GM18867 (cell line): ENCODE data around the gene FURIN.
A peak's percentile ranks its signal among the peaks of the same experiment; 100 is the strongest.
"Not testable (repeated sequence)": the region's sequence is repeated elsewhere in the genome, so short reads cannot be mapped to it uniquely, and the experiment has no call there.

ENCODE experiments used
- ATAC-seq: cut with Tn5 transposase; IDR thresholded peaks from one replicate; pipeline ENCODE4 v1.9.1; 2021; ENCODE audit warnings: mild to moderate bottlenecking, moderate library complexity; ENCODE audit not compliant: unreplicated experiment

The FURIN gene

DNA sequence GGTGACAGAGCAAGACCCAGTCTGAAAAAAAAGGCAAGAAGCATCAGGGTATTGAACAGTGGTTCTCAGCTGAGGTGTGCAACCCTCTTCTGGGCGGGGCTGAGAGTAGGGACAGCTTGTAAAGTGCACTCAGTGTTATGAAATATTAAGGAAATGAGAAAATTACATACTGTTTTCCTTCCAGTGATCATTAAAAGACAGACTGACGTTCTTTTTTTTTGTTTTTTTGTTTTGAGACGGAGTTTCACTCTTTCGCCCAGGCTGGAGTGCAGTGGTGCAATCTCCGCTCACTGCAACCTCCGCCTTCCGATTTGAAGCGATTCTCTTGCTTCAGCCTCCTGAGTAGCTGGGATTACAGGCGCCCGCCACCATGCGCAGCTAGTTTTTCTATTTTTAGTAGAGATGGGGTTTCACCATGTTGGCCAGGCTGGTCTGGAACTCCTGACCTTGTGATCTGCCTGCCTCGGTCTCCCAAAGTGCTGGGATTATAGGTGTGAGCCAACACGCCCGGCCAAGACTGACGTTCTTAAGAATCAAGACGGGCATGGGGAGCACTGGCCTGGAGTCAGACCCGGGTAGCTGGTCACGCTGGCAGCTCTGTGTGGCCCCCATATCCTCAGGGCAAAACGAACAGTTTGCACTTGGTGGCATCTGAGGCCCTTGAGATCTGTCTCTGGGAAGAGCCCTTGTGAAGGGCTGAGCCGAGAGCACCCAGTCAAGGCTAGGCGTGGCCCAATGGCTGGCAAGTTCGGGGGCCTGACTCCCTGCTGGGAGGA is 46.1 kb downstream of the FURIN start:
- no peak for ATAC-seq

DNA sequence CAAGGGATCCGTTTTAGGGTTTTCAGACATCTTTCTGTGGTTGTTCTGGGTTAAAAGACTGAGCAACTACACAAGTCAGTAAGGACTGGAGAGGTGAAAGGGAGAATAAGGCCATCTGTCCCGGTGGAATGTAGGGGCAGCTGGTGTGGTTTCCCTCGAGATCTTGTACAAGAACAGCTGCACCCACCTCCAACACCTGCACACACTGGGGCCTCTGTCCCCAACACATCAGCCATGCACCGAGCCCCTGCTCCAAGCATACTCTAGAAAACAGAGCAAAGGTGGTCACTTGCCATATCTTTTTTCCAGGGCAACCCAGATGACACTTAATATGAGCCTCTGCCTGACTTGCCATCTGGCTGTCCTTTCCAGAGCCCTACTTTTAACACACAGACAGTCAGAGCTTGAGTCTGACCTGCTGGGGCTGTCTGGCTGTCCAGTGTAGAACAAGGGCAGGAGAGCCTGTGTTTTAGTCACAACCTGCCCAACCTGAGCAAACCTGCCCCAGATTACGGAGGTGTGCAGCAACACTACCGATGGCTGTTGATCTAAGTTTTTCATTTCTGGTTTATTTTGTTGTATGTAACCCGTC is 46.9 kb downstream of the FURIN start:
- no peak for ATAC-seq

DNA sequence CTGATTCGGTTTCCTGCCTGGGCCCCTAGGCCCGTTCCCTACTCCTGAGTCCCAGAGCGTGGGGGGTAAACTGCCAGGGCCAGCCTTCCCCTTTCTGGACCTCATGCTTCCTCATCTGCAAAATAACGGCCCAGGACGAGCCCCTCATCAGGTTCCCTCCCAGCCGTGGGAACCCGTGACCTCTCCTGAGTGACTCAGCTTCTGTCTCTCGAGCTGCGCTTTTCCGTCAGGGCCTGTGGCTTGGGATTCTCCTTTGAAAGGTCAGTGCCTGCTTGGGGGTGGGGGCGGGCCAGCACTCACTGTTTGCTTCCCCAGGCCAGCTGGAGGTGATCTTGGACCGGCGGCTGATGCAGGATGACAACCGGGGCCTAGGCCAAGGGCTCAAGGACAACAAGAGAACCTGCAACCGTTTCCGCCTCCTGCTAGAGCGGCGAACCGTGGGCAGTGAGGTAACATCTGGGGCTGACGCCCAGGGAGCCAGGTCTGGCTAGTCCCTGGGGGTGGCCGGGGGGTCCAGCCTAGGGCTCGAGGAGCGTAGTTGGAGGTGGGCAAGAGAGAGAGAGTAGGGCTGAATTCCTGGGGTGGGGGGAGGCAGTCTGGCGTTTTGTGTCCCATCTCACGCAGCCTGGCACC is 47.5 kb downstream of the FURIN start:
- ATAC-seq, result no peak

DNA sequence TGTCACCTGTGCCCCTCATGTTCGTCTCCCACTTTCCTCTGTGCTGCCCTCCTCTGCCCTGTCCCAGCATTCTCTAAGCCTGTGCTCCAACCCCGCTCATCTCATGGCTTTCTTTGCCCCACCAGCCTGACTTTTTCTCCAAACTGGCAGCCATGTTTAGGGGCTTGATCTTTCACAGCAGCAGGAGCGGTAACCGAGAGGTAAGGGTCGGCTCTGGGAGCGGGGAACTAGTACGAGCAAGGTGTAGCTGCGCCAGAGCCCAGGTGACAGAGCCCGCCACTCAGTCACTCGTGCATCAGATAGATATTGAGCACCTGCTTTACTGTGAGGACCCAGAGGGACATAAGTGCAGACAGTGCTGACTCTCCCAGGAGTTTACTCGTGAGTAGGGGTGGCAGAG is 48.1 kb downstream of the FURIN start:
- no peak for ATAC-seq

DNA sequence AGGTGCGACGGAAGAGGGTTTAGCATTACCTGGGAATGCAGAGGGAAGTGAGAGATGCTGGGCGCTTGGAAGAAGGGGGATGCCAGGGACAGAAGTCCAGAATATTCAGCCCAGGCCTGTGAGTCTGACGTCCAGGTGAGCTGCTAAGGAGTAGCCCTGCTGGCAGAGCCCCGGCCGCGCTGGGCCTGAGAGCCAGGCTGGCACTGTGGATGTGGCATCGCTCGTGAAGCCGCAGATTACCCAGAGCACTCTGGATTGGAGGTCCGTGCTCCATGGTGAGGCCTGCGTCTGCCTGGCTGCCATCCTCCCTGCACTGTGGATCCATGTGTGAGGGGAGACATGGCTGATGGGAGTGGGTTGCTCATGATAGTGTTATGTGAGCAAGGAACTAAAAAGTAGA is 49.2 kb downstream of the FURIN start:
- ATAC-seq, result no peak

DNA sequence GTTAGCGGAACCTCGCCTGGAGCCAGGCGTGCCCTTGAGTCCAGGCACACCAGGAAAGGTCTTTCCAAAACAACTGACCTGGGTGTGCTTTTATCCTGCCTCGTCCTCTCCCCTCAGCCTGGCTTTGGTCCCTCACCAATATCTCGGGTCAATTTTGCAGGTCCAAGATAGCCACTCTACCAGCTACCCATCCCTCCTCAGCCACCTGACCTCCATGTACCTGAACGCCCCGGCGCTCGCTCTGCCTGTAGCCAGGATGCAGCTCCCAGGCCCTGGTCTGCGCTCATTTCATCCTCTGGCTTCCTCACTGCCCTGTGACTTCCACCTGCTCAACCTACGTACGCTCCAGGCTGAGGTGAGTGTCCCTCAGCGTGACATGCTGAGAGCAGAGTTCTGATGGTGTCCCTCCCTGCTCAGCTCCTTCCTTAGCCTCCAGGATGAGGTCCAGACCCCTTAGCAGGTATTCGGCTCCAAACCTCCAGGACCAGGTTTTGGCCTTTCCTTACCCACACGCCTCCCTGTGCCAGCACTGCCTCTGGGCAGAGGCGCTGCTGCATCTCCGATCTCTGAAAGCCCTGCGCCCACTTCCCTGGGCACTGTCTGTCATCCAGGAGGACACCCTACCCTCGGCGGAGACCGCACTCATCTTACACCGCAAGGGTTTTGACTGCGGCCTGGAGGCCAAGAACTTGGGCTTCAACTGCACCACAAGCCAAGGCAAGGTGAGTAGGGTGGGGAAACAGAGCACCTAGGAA is 49.8 kb downstream of the FURIN start:
- no peak for ATAC-seq

DNA sequence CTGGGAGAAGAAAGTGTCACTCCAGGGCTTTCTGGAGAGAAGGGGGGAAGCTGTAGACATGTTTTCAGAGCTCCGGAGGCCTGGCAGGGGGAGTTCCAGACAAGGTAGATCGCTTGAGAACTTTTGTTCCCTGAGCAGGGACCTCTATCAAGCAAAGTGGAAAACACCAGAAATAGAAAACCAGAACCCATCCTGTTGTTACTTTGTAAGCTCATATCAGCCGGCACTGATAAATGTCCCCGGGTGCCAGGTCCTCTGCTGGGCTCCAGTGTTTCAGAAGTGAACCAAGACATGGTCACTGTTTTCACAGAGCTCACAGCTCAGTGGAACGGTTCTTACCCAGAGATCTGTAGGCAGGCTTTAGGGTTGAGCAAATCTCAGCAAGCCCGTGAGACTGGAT is 50.4 kb downstream of the FURIN start:
- ATAC-seq, result no peak

DNA sequence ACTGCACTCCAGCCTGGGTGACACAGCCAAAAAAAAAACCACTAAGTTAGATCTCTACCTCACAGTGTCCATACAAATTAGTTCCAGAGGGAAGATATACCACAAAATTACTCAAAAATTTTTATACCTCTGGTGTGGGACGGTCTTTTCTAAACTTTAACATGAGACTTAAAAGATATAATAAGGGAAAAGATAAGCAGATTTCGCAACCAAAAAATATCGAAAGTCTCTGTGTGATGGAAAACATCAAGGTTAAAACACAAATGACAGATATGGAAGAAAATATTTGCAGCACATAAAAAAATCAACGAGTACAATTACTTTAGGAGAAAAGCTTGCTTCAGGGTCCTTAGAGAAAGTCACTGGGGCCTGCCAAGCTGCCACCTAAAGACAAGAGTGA is 53.5 kb downstream of the FURIN start:
- ATAC-seq, result no peak

DNA sequence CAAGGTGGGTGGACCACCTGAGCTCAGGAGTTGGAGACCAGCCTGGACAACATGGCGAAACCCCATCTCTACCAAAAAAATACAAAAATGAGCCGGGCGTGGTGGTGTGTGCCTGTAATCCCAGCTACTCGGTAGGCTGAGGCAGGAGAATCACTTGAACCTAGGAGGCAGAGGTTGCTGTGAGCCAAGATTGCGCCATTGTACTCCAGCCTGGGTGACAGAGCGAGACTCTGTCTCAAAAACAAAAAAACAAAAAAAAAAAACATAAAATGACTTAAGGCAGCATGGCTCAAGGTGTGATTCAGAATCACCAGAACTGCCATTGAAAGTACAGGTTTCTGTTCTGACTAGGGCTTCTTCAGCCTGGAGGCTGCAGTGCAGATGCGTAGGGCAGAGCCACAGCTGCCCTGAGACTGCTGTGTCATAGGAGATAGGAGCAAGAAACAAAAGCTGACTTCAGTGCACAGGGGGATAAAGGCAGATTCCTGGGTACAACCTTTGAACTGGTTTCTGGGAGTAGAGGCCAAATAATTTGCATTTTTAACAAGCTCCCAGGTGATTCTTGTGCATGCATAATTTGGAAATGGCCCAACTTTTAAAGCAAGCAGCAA is 54.4 kb downstream of the FURIN start:
- peak; percentile 77 for ATAC-seq

DNA sequence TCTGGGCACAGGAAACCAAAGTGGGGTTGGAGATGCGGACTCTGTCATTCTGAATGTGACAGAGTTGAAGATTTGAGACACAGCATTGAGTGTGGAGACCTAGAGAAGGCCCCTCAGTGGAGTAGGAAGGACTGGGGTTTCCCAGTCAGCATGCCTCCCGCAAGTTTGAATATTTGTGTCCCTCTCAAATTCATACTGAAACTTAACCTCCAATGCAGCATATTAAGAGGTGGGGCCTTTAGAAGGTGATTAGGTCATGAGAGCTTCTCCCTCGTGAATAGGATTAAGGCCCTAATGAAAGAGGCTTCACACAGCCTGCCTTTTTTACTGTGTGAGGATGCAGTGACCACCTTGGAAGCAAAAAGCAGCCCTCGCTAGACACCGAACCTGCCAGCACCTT is 56.0 kb downstream of the FURIN start:
- peak; percentile 56 for ATAC-seq

DNA sequence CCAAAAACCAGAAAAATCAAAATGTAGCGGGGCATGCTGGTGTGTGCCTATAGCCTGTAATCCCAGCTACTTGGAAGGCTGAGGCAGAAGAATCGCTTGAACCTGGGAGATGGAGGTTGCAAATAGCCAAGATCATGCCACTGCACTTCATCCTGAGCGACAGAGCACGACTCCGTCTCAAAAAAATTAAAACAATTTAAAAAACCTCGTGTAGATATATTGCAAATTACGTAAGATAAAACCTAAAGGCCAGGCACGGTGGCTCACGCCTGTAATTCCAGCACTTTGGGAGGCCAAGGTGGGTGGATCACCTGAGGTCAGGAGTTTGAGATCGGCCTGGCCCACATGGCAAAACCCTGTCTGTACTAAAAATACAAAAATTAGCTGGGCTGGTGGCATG is 58.4 kb downstream of the FURIN start:
- ATAC-seq, result not testable (repeated sequence)

DNA sequence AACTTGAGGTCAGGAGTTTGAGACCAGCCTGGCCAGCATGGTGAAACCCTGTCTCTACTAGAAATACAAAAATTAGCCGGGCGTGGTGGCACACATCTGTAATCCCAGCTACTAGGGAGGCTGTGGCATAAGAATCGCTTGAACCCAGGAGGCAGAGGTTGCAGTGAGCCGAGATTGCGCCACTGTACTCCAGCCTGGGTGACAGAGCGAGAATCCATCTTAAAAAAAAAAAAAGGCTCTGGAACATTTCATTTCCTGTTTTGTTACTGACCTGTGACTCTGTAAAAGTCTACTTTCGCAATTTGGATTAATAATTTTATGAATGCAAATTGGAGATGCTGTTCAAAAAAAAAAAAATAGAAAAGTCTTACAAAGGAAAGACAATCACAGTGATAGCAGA is 59.7 kb downstream of the FURIN start:
- not testable (repeated sequence) for ATAC-seq

DNA sequence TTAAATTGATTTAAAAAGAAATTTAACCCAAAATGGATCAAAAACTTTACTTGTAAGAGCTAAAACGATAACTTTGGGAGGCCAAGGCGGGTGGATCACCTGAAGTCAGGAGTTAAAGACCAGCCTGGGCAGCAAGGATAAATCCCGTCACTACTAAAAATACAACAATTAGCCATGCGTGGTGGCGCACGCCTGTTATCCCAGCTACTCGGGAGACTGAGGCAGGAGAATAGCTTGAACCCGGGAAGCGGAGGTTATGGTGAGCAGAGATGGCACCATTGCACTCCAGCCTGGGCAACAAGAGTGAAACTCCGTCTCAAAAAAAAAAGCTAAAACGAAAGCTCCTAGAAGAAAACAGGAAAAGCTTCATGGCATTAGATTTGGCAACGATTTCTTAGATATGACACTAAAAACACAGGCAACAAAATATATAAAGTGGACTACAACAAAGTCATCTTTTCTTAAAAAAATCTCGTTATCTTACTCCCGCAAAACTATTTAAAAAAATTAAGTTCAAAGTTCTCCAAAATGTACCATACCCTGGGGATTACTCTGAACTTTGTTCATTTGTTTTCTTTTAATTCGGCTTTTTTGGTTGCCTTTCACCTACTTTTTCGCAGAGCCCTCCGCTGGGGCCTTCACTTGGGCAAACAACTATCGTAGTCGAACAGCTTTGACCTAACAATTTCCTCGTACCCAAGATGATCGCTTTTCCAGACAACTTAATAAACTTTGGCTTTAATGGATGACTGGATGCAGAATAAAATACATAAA is 61.0 kb downstream of the FURIN start:
- ATAC-seq, result no peak

DNA sequence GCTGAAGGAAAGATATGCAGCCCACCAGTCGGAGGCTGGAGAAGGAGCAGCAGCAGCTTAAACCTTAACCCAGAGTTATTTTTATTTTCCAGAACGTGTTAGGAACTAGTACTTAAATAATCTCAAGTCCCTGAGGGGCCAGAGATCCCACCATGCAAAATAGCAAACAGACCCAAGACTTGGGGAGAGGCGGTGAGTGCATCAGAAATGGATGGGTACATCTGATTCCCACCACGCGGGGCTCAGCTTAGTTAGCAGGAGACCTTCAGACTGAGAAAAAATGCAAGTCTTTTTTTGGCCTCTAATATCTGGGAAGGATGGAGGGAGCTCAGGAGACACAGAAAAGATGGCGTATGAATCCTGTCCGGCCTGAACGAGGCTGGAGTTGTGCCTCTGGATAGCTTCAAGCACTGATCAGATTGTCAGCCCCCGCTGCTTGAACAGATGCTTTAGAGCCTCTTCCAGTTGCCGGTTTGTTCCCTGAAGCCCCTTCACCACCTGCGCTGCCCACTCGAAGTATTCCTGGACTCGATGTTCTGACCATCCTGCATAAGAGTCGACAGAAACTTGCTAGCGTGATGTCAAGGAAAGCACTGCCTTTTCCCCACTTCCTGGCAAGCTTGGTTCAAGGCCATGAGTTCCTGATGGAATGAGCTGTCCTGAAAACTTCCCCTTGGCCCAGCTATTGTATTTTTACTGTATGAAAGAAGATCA is 62.6 kb downstream of the FURIN start:
- ATAC-seq, result no peak

DNA sequence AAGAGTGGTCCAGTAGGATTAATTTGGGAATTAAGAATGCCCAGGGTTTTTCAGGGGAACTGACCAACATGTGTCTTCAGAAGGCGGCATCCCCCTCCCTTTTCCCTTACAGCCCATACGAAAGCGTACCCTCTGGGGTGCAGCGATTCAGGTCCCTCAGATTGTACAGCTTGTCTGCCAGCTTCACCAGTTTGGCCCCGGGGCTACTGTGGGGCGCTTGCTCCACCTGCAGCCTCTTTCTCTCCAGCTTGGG is 63.1 kb downstream of the FURIN start:
- no peak for ATAC-seq

DNA sequence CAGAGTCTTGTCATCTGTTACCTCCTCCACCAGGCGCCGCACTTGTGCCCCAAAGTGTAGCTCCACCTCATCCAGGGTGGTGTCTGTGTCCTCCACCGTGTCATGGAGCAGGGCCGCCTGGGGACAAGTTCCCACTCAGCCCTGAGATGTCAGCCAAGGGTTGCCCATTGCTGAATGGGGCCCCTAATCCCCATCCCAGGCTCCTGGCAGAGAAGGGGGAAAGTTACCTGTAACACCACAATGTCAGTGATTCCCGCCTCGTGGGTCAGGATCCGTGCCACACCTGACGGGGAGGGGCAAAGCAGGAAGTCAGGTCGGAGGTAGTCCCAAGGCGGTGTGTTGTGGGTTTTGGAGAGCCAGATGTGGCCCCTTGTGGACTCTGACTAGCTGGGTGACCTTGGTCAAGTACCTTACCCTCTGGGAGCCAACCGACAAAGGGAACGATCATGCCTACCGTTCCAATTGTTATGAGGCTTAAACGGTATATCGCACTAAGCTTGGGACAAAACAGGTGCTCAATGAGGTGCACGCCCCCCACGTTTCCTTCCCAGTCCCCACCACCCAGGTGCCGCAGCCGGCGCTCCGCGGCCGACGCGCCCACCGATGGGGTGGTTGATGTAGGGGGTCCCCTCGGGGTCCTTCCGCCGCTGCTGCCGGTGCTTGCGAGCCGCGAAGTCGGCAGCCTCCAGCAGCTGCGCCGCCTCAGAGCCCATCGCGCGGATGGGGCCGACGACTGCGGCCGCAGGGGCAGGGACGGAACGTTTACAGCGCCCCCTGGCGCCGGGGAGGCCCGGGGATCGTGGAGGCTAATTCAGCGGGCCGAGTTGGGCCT is 63.7 kb downstream of the FURIN start, which contains the start of gene HDDC3:
Gene HDDC3, minus strand, starts transcription at position 722 of the 832 bp plus-strand sequence. Its CDS starts 9 bp downstream, at position 713.
- ATAC-seq, result peak; percentile 47

DNA sequence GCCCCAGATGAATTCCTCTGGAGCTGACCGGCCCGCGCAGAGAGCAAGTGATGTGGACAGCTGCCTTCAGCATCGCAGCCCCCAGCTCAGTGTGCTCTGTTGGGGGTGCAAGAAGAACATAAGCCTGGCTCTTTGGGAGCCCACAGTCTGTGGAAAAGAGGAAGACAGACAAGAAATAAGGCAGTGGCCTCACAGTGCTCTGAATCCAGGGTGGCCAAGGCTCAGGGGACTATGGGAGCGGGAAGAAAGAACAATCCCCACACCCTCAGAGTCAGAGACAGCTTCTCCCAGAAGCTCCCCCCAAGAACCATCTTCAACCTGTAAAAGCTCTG is 64.2 kb downstream of the FURIN start:
- ATAC-seq, result no peak
